ENCODE data around the gene TROAP. TPM values are rescaled to one million over a fixed set of nuclear protein-coding genes. Genes with fewer than 3 reads are reported as not detected.

The TROAP gene
- polyA plus RNA-seq, 3 donors, result 24.5 to 27.5 (median 27.4) TPM

- DNase-seq (ENCODE audit: extremely low read depth in 1 of 11, low read depth in 9 of 11, low spot score in 4 of 11), result no peak
Observed at GRCh38 chr12:49338830-49339463, 15.9 kb downstream of the TROAP start.

GRCh38 chr12:49339464-49339861, 16.4 kb downstream of the TROAP start:
- DNase-seq (ENCODE audit: extremely low read depth in 1 of 11, low read depth in 9 of 11, low spot score in 4 of 11), result no peak

GRCh38 chr12:49340095-49340870, 17.2 kb downstream of the TROAP start:
- no peak for DNase-seq (ENCODE audit: extremely low read depth in 1 of 11, low read depth in 9 of 11, low spot score in 4 of 11)

DNA sequence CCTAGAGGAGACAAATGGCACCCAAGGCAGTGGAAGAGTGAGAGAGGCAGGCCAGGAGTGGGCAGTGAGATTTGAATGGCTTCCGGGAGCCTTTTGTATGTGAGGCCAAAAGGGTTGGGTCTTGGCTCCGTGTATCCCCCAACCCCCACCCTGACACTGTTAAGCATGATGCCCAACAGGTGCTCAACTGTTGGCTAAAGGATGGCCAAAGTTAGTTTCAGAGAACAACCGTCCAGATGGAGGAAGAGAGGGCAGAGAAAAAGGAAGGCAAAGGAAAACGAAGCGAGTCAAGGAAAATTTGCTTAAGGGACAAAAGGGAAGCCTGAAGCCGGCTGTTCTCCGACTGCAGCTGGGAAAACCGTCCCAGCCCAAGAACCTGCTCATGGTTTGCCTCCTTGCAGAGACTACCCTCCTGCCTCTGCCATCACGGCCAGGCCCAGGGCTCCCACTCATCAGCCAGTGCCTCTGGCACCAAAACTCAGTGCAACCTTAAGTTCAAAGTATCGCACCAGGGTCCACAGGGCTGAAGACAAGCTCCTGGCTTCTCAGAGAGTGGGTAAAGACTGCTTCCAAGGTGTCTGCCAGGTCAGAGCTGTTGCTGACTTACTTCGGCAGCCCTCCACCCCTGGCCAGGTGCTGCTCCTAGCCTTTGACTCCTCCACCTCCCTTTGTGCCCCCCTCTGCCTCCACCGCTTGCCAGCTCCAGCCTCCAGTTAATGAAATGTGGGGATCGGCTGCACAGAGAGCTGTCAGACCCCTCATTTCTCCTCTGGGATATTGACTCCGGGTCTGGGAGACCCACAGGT, 18.1 kb downstream of the TROAP start:
- DNase-seq (ENCODE audit: extremely low read depth in 1 of 11, low read depth in 9 of 11, low spot score in 4 of 11), result no peak

DNA sequence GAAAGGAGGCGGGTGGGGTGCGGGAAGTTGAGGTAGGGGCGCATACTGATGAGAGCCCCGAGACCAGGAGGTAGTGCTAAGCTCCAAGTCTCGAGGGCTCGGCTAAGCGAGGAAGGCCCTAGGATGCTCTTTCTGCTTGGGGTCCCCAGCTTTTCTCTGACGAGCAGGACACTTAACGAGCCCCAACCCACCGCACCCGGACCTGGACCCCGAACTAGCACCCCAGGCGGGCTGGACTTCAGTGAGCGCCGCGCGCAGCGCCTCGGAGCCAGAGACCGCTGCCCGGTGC, 18.7 kb downstream of the TROAP start:
- no peak for DNase-seq (ENCODE audit: extremely low read depth in 1 of 11, low read depth in 9 of 11, low spot score in 4 of 11)

- peak in 9 of 11 donors; percentile 71 to 90 (median 84) for DNase-seq (ENCODE audit: extremely low read depth in 1 of 11, low read depth in 9 of 11, low spot score in 4 of 11)
Observed at GRCh38 chr12:49342066-49342913, 19.2 kb downstream of the TROAP start.

- peak in 2 of 11 donors; percentile 59 to 65 for DNase-seq (ENCODE audit: extremely low read depth in 1 of 11, low read depth in 9 of 11, low spot score in 4 of 11)
Observed at GRCh38 chr12:49342914-49343731, 20.1 kb downstream of the TROAP start.

DNA sequence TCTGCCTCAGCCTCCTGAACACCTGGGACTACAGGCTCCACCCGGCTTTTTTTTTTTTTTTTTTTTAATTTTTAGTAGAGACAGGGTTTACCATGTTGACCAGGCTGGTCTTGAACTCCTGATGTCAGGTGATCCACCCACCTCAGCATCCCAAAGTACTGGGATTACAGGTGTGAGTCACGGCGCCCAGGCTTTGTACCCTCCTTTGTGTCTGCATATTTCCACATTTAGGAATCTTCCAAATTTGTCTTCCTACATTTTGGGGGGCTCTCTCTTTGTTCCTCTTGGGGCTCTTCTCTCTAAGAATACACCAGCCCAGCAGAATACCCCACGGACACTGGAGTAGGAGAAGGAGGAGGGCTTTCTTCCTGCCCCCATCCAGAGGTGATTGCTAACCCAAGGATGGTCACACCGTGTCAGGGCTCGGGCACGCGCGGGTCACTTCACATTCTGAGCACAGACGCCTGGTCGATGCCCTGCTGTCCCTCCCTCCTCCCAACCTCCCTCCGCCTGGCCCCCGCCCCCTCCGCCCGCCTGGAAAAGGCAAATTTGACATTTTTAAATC, 21.5 kb downstream of the TROAP start:
- no peak for DNase-seq (ENCODE audit: extremely low read depth in 1 of 11, low read depth in 9 of 11, low spot score in 4 of 11)

GRCh38 chr12:49345051-49345824, 22.2 kb downstream of the TROAP start:
- DNase-seq (ENCODE audit: extremely low read depth in 1 of 11, low read depth in 9 of 11, low spot score in 4 of 11), result peak in 5 of 11 donors; percentile 74 to 83 (median 78)

DNA sequence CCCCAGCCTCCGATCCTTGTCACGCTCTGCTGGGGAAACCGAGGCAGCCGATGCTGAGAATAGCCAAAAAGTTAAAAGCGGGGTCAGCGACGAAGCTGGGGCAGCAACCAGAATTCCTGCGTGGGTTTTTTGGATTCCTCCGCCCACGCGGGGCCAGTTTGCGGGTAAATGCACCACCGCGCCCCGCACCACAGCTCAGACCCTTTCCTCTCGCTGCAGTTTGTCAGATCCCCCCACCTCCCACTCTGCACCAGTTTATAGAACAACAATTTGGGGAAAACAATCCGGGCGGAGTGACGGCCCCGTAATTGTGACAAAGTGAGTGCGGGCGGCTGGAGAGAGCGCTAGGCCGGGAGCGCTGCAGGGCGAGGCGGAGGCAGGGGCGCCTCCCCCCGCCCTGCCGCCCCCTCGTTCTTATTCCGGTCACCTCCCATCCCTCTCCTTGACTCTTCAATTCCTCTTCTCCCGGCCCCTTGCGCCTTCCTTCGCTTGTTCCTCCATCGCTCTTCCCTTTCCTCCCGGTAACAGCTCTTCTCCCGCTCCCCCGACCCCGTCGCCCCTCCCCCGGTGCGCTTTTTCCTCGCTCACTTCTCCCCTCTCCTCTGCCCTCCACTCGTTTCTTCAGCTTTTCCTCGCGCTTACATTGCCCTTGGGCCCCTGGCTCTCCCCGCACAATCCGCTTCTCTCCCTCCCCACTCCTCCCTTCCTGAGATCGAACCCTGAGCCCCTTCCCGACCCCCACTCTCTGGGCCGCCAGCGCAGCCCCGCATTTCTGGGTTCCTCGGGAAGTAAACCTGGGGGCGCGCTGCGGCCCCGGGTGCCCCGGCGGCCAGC, 23.0 kb downstream of the TROAP start:
- DNase-seq (ENCODE audit: extremely low read depth in 1 of 11, low read depth in 9 of 11, low spot score in 4 of 11), result no peak

DNA sequence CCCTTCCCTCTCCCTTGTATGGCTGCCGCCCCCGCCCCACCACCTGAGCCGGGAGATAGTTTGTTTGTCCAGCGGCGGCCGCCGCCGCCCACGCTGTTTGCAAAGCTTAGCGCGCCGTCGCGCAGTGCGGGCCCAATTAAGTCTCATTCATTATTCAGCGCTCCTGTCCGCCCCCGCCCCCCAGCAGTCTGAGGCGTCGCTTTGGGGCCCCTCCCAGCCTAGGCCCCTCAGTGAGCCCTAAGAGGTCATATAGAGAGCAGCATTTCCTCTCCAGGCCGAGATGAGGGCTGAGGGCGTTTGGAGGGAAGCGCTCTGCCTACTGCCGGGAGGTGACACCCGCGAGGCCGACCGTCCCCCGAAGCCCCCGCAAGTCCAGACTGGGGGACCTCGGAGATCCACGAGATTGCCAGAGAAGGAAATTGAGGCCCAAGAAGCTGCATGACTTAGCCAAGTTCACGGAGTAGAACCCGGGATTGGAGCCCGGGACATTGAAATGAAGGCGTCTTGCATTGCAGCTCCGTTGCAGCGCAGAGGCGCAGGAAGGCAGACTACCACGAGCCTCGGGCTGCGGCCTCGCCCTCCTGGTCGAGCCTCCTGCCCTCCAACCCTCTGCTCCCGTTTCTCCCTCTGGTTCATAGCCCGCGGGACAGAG, 23.7 kb downstream of the TROAP start, which contains the start of gene DNAJC22:
TSS of gene DNAJC22 (plus strand) at position 230 of the 652 bp plus-strand sequence. CDS start 1,985 bp downstream, outside the sequence.
- no peak for DNase-seq (ENCODE audit: extremely low read depth in 1 of 11, low read depth in 9 of 11, low spot score in 4 of 11)

DNA sequence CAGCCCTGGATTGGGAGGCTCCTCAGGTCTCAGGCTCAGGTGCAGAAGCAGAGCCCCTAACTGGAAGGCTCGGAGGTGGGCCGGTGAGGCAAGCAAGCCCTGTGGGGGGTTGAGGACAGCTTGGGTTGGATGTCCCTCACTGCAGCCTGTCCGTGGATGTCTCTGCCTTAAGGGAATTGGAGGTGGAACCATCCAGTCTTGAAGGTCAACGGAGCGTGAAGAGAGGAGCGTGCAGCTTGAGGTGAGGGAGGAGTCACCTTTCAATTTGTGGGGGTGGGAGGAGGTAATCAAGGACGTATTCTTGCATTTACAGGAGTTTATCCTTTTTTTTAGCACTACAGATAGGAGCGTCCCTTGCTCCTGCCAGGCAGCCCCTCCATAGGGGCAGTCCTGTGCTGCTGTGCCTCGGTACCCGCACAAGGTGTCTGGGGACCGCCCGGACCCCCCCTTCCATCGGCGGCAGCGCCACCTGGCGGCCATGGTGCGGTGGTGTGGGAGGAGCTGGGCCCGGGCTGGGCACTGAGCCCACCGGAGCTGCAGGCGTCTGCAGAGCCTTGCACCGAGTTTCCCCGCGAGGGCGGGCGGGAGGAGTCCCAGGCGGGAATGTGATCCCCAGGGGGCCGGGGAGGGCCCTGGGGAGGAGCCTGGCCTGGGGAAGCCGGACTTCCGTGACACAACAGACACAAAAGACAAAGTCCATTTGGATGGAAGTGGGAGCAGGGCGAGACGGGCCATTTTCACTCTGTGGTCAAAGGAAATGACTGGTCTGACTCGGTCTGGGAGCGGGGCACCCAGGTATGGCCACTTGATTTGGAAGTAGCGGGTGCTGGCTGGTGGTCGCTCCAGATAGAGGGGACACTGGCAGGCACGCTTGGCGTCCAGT, 24.5 kb downstream of the TROAP start:
- peak in 7 of 11 donors; percentile 64 to 85 (median 74) for DNase-seq (ENCODE audit: extremely low read depth in 1 of 11, low read depth in 9 of 11, low spot score in 4 of 11)

DNA sequence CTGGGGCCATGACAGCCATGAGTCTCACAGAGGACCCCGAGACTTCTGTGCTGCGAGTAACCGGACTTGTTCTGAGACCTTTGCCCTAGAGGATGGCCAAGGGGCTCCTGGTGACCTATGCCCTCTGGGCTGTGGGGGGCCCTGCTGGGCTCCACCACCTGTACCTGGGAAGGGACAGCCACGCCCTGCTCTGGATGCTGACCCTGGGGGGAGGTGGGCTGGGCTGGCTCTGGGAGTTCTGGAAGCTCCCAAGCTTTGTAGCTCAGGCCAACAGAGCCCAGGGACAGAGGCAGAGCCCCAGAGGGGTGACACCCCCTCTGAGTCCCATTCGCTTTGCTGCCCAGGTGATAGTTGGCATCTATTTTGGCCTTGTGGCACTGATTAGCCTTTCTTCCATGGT, 25.7 kb downstream of the TROAP start:
- no peak for DNase-seq (ENCODE audit: extremely low read depth in 1 of 11, low read depth in 9 of 11, low spot score in 4 of 11)

GRCh38 chr12:49349266-49349665, 26.2 kb downstream of the TROAP start:
- no peak for DNase-seq (ENCODE audit: extremely low read depth in 1 of 11, low read depth in 9 of 11, low spot score in 4 of 11)

GRCh38 chr12:49352351-49352750, 29.3 kb downstream of the TROAP start:
- DNase-seq (ENCODE audit: extremely low read depth in 1 of 11, low read depth in 9 of 11, low spot score in 4 of 11), result no peak
